Measurements from ENCODE around the gene AKAP11. TPM values are rescaled to one million over a fixed set of nuclear protein-coding genes. Genes with fewer than 3 reads are reported as not detected.

The AKAP11 gene, protein sequence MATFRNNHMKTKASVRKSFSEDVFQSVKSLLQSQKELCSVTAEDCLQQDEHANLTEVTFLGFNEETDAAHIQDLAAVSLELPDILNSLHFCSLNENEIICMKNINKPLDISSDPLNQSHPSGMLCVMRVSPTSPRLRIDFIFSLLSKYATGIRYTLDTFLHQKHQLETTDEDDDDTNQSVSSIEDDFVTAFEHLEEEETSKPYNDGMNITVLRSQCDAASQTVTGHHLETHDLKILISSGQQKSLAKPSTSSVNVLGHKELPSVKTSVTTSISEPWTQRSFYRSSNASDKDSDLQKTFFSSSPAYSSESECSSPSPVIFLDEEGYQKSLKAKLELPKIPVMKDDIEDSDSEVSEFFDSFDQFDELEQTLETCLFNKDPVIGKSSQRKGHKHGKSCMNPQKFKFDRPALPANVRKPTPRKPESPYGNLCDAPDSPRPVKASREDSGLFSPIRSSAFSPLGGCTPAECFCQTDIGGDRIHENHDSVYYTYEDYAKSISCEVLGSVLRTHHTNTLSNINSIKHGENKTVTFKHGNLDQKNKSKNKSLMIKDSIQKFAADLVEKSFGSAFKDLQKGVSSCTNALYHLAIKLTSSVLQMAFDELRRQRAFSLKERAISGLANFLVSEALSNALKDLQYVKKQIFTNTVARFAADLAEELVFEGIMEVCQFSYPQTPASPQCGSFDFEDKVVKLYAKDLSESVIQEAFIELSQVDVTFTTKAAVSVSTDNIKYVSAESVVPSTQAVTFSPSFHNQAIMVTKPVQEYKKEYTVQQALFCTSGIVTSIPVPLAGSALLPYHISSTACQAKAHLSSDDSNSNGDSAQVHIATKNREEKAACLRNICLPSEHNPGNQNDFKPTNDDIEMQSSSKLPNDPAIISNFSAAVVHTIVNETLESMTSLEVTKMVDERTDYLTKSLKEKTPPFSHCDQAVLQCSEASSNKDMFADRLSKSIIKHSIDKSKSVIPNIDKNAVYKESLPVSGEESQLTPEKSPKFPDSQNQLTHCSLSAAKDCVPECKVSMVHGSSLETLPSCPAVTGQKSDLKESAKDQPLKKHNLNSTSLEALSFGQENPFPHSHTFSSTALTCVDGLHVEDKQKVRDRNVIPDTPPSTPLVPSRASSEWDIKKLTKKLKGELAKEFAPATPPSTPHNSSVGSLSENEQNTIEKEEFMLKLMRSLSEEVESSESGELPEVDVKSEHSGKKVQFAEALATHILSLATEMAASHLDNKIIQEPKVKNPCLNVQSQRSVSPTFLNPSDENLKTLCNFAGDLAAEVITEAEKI (N-terminal part only)
- total RNA-seq, result 42.9 and 47.3 TPM in 2 replicates

GRCh38 chr13:42272115-42272803 lies at the start of gene AKAP11:
AKAP11 (plus strand) TSS chr13:42272152; CDS start chr13:42286349, 14,197 bp downstream.

Other genes starting within 250 kb of the AKAP11 start
- gene DGKH, start 223.5 kb upstream of the AKAP11 start, total RNA-seq, result 9.7 and 14.5 TPM in 2 replicates

All from smooth muscle cell of the pulmonary artery (primary cell).